HG03575 (cell line): ENCODE data around the gene CD3G.
"Not testable (repeated sequence)": the region's sequence is repeated elsewhere in the genome, so short reads cannot be mapped to it uniquely, and the experiment has no call there.

ENCODE experiments used
- ATAC-seq: cut with Tn5 transposase; IDR thresholded peaks from one replicate; pipeline ENCODE4 v1.9.1; 2021; ENCODE audit not compliant: unreplicated experiment, insufficient number of reproducible peaks, low FRiP score; ENCODE audit errors: extremely low read depth

The CD3G gene

GRCh38 chr11:118343981-118344515, at the start of gene CD3G:
CD3G (plus strand) TSS chr11:118344344; CDS start chr11:118344424, 80 bp downstream.
- no peak for ATAC-seq

- ATAC-seq = no peak
Observed at GRCh38 chr11:118295199-118295598, 48.9 kb upstream of the CD3G start.

- ATAC-seq = no peak
Observed at GRCh38 chr11:118295815-118296454, 48.2 kb upstream of the CD3G start.

GRCh38 chr11:118301600-118302195, 42.4 kb upstream of the CD3G start:
- ATAC-seq = no peak

- ATAC-seq = no peak
Observed at GRCh38 chr11:118304227-118304567, 39.9 kb upstream of the CD3G start.

- no peak for ATAC-seq
Observed at GRCh38 chr11:118304568-118305248, 39.4 kb upstream of the CD3G start, which contains the start of gene CD3E. CD3E (plus strand) TSS chr11:118304730; CDS start chr11:118304953, 223 bp downstream.

- no peak for ATAC-seq
Observed at GRCh38 chr11:118305726-118306125, 38.4 kb upstream of the CD3G start.

GRCh38 chr11:118306556-118306955, 37.6 kb upstream of the CD3G start:
- ATAC-seq = no peak

GRCh38 chr11:118308995-118309528, 35.1 kb upstream of the CD3G start:
- not testable (repeated sequence) for ATAC-seq

- ATAC-seq = no peak
Observed at GRCh38 chr11:118310271-118310670, 33.9 kb upstream of the CD3G start.

- no peak for ATAC-seq
Observed at GRCh38 chr11:118310781-118311485, 33.2 kb upstream of the CD3G start.

- ATAC-seq = no peak
Observed at GRCh38 chr11:118311518-118311917, 32.6 kb upstream of the CD3G start.

- ATAC-seq = no peak
Observed at GRCh38 chr11:118312328-118312727, 31.8 kb upstream of the CD3G start.

GRCh38 chr11:118313242-118313641, 30.9 kb upstream of the CD3G start:
- ATAC-seq = no peak

- ATAC-seq = no peak
Observed at GRCh38 chr11:118314988-118315411, 29.1 kb upstream of the CD3G start.

- ATAC-seq = no peak
Observed at GRCh38 chr11:118318124-118318523, 26.0 kb upstream of the CD3G start.

GRCh38 chr11:118318581-118319336, 25.4 kb upstream of the CD3G start:
- ATAC-seq = no peak

- no peak for ATAC-seq
Observed at GRCh38 chr11:118319337-118319707, 24.8 kb upstream of the CD3G start.

GRCh38 chr11:118320515-118320914, 23.6 kb upstream of the CD3G start:
- ATAC-seq = no peak
